GM18861 (cell line): ENCODE results near the gene HOMER3.

Experiments used
- ATAC-seq: cut with Tn5 transposase; IDR thresholded peaks from one replicate; pipeline ENCODE4 v1.9.1; 2021; ENCODE audit not compliant: unreplicated experiment

Gene HOMER3

DNA sequence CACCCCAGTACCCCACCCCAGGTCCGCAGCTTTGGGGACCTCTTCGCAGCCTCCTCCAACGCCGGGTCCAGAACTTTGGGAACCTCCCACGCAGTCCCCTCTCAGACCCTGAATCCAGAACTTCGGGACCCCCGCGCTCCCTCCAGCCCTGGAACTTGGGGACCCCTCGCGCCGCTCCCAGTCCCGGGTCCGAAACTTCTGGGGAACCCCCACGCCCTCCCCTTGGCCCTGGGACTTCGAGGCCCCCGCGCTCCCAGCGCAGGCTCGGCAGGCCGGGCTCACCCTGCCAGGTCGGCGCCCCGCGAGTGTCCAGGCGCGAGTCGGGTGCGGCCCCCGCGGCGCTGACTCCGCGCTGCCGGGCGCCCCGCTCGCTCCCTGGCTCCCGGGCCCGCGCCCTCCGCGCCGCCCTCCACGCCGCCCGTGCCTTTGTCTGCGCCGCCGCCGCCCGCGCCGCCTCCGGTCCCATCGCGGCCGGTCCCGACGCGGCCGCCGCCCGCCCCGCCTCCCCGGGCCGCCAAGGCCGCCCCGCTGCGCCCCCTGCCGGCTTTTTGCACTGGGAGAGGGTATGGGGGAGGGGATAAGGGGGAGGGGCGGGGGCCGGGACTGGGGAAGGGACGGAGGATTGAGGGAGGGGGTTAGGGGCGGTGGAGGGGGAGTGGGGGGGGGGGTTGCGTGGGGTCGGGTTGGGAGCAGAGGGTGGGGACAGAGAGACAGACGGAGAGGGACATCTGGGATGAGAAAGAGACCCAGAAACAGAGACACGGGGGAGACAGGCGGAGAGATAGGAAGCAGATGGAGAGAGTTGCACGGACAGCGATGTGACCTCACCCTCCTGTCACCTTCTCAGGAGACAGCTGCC, at the start of gene HOMER3:
Gene HOMER3, minus strand, starts transcription at position 449 of the 859 bp plus-strand sequence. CDS start 2,235 bp downstream, outside the sequence.
- no peak for ATAC-seq

DNA sequence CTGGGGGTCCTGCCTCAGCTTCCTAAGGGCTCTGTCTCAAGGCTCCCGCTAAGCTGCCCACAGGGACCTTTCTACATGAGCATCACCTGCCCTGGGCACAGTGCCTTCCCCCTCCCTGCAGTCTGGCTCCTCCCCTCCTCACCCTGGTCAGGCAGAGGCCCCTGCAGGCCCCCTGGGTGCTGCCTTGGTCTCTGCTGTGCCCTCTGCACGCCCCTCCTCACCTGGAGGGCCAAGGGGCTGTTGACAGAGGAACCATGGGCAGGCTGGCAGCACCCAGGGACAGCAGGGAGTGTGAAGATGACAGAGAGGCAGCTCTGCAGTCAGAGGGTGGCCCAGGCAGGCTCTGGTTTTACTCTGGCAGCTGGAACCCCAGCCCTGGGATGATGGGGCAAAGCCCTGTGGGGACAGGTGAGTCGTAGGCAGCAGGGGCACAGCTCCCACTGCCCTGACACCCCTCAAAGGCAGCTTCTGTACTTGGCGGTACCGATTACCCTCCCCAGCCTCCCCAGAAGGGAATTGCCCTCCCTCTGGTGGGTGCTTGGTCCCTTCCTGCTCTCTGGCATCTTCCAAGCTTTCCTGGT, 49.2 kb upstream of the HOMER3 start:
- ATAC-seq = no peak

DNA sequence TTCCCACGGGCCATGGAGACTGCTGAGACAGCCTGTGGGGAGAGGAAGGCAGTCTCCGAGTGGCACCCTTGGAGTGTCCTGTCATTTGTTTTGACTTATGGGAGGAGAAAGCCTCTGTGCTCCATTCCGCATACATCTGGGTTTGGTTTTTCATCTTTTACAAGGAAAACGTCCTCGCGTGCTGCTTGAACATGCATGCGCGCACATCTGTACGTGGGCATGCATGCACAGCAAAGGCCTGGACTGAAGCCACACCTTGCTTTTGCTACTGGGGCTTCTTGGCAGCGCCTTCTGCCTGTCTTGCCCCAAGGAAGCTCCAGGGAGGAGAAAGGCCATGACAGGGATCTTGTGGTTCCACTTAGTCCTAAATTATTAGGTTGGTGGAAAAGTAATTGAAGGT, 48.3 kb upstream of the HOMER3 start:
- no peak for ATAC-seq

DNA sequence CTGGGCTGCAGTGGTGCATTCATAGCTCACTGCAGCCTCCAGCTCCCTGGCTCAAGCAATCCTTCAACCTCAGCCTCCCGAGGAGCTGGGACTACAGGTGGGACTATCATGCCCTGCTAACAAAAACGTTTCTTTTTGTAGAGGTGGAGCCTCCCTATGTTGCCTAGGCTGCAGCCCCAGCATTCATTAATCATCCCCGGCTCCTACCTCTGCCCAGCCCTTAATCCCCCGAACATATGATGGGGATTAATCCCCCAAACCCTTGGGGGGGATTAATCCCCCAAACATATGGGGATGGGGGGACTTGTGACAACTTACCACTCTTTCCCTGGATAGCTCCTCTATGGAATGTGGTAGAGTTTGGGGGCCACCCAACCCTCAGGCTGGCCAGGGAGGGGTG, 46.4 kb upstream of the HOMER3 start:
- no peak for ATAC-seq

DNA sequence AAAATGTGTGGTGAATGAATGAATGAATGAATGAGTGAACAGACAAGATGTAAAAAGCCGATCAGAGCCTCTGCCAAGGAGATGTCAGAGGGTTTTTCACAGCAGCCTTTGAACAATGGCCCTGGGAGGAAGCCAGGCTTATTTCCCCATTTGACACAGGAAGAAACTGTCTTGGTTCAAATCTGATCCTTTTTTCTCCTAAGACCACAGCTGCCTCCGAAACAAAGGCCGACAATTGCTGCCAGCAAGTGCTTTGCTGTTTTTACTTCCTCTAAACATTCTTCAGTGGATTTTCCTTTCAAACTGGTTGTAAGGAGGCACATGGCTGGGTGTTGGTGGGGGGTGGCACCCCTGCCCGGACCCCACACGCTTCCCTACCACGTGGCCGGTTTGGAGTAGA, 44.2 kb upstream of the HOMER3 start:
- no peak for ATAC-seq

DNA sequence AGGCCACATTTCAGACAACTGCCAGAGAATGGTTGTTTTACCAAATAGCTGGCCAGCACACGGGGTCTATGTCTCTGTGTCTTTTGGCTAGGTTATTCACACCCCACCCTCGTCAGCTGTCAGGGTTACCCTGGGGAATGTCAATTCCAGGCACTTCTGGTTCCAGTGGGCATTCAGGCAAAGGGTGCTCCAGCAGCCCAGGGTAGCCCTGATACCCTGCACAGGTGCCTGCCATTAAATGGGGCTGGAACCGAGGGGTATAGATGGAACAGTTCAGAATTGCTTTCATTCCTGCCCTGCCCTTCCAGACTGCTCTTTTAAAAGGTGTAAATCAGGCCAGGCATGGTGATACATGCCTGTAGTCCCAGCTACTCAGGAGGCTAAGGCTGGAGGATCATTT, 43.2 kb upstream of the HOMER3 start:
- no peak for ATAC-seq

DNA sequence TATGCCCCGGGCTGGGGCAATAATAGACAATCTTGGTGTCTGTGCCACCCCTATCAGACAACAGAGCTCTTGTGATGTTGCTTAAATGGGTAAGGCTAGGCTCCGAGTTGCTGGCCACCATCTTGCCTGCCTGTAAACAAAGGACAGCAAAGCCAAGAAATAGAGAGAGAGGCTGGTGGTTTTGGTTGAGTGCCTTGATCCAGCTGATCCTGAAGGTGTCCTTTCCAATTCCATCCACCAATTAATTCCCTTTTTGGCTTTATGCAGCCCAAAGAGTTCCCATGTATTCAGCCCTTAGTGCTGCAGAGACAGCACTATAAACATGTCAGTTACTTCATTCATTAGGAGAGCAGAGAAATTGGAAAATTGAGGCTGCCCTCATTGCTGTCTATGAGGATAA, 41.7 kb upstream of the HOMER3 start:
- ATAC-seq = no peak

DNA sequence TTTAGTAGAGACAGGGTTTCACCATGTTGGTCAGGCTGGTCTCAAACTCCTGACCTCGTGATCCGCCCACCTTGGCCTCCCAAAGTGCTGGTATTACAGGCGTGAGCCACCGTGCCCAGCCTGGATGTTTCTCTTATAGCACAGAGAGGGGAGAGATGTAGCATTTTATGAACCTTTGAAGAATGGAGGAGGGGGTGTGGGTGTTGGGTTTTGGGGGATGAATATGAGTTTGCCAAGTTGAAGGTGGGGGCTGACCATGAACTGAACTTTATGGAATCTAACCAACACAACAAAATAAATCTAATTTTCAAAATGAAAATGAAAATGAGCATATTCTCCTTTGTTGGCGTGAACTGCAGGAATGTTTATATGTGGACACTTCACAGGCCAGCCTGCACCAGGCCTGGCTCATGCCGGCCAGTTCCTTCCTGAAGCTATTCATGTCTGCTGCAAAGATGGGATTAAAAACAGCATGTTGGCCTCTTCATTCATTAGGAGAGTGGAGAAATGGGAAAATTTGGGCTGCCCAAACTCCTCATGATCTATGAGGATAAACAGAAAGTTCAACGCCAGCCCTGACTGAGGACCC, 39.5 kb upstream of the HOMER3 start:
- no peak for ATAC-seq

DNA sequence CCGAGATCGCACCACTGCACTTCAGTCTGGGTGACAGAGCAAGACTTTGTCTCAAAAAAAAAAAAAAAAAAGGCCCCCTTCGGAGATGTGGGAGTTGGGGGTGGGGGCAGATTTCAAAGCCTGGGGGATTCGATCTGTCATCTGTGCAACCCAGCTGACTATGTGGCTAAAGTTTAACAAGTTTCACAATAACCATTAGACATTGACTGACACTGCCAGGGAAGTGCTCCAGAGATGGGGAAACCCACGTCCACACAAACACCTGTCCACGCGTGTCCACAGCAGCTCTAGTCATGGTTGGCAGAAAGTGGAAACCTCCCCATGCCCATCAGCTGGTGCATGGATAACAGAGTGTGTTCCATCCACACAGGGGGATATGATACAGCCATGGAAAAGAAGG, 37.6 kb upstream of the HOMER3 start:
- no peak for ATAC-seq

DNA sequence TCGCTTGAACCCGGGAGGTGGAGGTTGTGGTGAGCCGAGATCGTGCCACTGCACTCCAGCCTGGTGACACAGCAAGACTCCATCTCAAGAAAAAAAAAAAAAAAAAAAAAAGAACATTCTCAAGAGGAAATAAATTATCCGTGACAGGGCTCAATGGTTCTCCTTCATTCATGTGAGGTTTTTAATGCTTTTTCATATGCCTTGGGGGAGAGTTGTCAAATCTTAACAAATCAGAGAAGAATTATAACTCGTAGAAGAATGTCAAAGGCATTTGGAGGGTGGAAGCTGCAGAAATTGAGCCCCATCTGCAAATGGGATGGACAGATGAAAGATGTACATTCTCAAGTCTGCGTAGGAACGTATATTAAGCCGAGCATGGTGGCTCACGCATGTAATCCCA, 34.9 kb upstream of the HOMER3 start:
- no peak for ATAC-seq

DNA sequence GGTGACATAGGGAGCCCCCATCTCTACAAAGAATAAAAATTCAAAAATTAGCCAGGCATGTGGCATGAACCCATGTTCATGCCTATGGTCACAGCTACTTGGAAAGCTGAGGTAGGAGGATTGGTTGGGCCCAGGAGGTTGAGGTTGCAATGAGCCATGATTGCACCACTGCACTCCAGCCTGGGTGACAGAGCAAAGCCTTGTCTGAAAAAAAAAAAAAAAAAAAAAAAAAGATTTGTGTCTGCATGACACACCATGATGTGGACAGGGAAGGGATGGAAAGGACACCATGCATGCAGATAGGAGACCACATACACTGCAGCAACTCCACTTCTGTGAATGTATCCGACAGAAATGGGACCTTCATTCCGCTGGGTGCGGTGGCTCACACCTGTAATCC, 34.0 kb upstream of the HOMER3 start:
- ATAC-seq = no peak

DNA sequence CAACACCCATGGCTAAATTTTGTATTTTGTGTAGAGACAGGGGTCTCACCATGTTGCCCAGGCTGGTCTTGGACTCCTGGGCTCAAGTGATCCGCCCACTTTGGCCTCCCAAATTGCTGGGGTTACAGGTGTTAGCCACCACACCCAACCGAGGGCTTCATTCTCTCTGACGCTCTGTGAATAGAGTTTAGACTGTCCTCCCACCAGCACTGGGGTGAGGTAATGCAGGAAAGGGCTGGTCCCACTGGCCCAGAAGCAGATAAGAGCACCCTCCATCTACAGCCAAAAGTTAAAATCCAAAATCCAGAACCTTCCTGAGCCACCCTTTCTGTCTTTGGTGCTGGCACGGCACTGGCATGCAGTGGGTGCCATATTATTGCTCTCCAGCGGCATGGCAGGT, 31.8 kb upstream of the HOMER3 start:
- no peak for ATAC-seq

DNA sequence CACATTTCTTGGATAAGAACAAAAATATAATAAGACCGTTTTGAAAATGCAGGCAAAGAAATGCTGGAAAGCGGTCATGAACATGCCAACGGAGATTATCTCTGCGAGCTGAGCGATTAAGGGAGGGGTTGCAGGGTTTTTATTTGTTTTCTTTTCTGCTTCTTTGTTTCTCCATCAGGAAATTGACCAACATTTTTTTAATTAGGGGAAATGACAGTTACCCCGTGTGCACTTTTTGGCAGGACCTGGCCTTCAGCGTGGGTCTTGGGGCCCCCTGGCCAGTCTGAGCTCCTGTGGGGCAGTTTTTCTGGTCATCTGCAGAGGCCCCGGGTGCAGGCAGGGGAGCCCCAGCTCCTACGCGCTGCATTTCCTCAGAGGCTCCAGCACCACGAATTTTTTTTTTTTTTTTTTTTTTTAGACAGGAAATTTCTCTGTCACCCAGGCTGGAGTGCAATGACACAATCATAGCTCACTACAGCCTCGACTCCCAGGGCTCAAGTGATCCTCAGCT, 31.3 kb upstream of the HOMER3 start:
- ATAC-seq = no peak

DNA sequence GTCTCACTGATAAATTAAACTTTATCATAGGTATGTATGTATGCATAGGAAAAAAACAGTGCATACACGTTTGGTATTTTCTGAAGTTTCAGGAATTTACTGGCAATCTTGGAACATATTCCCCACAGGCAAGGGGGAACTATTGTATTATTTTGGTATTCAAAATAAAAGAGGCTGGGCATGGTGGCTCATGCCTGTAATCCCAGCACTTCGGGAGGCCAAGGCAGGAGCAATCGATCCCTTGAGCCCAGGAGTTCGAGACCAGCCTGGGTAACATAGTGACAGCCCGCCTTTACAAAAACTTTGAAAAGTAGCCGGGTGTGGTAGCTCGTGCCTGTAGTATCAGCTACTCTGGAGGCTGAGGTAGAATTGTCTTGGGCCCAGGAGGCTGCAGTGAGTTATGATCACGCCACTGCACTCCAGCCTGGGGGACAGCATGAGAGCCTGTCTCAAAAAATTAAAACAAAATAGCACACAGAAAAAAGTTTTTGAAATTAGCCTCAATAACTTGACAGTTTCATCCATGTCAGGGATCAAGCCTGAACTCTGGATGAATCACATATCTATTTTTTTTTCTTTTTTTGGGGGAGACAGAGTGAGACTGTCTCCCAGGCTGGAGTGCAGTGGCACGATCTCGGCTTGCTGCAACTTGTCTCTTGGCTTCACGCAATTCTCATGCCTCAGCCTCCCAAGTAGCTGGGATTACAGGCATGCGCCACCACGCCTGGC, 29.1 kb upstream of the HOMER3 start:
- ATAC-seq = no peak

DNA sequence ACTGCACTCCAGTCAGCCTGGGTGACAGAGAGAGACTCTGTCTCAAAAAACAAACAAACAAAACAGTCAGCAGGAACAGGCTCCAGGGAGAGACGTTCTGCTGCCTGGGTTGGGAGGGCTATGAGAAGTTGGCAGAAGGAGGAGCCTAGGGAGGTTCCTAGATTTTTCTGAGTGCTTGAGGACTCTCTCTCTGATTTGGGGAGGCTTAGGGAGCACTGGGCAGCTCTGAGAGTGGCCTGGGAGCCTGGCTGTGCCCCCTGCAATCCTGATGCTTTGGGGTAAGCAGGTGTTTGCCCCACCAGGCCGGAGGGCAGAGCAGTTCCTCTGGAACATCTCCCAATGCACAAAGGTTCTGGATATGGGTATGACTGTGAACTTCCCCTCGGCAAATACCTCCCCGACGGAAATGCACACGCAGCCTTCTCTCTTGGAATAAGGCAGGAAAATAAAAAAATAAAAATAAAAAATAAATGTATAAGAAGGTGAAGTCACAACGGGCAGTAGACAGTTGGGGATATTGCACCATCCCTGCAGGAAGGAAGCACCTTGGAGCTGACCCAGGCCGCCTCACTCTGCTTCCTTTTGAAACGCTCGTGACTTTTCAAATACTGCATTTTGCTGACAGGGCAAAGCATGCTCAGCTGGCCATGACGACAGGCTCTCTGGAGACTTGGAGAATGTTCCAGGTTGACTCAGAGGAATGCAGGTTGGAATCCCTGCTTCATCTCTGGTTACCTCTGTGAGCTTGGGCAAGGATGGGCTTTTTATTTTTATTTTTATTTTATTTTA, 26.5 kb upstream of the HOMER3 start:
- no peak for ATAC-seq

DNA sequence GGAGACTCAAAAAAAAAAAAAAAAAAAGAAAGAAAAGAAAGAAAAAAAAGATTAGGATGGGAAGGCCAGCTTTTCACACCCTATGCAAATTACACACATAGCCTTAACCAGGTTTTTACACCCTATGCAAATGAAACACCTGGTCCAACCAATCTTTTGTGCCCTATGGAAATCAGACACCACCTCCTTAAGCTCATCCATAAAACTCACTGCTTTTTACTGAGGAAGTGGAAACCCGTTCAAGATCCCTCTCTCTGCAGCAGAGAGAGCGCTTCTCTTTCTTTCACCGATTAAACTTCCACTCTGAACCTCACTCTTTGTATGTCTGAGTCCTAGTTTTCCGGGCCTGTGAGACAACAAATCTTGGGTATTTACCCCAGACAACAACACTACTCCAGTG, 25.3 kb upstream of the HOMER3 start:
- no peak for ATAC-seq

DNA sequence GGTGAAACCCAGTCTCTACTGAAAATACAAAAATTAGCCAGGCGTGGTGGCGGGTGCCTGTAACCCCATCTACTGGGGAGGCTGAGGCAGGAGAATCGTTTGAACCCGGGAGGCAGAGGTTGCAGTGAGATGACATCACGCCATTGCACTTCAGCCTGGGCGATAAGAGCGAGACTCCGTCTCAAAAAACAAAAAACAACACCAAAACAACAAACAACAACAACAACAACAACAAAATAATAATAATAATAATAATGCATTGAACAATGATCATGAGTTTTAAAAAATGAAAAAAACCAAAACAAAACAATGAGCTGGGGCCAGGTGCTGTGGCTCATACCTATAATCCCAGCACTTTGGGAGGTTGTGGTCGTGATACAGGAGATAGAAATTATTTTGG, 23.1 kb upstream of the HOMER3 start:
- no peak for ATAC-seq

DNA sequence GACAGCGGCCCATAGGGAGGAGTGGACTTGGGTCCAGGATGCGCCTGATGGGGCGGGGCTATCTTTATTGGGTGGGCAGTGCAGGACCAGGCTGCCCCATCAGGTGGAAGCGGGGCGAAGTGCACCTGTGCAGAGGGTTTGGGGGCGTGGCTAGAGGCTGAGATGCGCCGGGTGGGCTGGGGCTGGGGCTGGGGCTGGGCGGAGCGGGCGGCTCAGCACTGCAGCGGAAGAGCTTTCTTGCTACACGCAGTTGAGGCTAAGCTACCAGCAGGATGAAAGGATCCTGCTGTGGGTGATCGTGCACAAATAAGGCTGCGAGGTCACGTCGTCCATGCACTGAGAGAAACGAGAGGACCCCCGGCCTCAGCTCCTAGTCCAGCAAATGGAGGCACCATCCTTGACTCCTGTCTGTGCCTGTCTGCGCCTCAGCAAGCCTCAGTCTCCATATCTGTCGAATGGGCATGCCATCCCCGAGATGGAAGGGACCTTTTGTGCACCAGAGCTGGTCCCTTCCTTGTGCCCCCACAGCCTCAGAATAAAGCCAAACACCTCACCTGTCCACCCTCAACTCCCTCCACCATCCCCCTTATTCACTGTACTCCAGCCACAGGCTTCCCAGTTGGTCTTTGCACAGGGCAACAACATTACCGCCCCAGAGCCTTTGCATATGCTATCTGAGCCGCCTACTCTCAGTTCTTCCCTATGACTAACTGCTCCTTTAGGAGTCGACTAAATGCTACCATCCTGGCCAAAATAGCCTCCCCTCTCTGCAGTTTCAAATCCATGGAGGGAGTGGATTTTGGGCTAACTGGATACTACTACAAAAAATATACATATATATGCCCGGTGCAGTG, 21.0 kb upstream of the HOMER3 start:
- no peak for ATAC-seq

DNA sequence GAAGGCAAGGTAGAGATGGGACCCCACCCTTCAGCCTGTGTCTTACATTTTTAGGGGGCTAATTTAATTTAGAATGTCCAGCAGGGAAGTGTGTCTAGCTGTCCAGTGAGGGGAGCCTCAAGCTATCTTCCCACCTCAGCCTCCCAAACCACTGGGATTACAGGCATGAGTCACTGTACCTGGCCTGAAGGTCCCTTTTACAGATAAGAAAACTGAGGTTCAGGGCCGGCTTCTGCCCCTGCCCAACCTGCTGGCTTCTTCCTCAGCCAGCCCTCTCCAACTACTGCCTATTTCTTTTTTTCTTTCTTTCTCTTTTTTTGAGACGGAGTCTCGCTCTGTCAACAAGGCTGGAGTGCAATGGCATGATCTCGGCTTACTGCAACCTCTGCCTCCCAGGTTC, 19.4 kb upstream of the HOMER3 start:
- ATAC-seq = no peak

DNA sequence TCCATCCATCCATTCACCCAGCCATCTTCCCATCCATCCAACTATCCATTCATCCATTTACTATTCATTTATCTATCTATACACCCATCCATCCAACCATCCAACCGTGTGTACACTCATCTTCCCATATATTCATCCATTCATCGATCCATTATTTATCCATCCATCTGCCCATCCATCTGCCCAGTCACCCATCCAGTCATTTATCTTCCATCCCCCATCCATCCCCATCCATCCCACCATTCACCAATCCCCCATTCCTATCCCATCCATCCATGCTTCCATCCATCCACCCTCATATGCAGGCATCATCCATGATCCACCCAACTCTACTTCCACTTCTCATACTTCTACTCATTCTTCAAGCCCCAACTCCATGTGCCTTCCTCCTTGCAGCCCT, 14.0 kb upstream of the HOMER3 start:
- no peak for ATAC-seq
